GM21723 (cell line): ENCODE results near the gene RAB11FIP5.
"Not testable (repeated sequence)": the region's sequence is repeated elsewhere in the genome, so short reads cannot be mapped to it uniquely, and the experiment has no call there.

ENCODE experiments used
- ATAC-seq: cut with Tn5 transposase; IDR thresholded peaks from one replicate; pipeline ENCODE4 v1.9.1; 2021; ENCODE audit warnings: mild to moderate bottlenecking, moderate library complexity; ENCODE audit not compliant: unreplicated experiment

RAB11FIP5 gene, protein sequence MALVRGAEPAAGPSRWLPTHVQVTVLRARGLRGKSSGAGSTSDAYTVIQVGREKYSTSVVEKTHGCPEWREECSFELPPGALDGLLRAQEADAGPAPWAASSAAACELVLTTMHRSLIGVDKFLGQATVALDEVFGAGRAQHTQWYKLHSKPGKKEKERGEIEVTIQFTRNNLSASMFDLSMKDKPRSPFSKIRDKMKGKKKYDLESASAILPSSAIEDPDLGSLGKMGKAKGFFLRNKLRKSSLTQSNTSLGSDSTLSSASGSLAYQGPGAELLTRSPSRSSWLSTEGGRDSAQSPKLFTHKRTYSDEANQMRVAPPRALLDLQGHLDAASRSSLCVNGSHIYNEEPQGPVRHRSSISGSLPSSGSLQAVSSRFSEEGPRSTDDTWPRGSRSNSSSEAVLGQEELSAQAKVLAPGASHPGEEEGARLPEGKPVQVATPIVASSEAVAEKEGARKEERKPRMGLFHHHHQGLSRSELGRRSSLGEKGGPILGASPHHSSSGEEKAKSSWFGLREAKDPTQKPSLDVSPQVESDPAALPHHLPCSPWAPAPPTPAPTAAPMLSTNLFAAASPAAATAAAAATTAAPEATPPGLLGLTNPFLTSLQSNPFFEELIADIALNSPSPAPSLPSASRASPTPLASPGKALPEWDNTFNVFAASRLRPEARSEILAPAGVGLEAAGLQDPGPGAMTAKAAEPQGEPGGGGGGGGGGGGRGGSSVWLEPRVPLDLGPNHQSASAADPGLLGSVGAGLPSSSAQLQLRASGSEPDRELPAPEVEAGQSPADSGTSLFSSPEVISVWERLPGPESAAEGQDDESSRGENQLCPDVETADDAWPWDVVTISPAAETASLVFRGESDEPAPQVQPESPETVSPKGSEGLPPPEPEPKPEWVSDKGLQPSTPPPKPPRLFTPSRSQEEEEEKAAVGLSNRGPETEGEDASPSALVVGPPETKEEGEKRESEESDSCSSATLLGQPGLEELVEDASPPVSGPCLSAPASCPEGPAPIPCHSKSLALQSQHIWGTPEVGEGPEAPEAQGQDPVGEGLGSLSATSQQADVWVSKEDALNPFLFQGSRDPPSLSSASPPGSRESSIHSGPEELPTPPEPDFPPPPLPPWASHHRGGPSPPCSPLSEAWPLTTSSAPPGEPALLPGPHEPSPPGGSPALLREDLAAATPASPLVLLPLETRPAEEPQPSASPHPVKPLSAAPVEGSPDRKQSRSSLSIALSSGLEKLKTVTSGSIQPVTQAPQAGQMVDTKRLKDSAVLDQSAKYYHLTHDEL (N-terminal part only)

DNA sequence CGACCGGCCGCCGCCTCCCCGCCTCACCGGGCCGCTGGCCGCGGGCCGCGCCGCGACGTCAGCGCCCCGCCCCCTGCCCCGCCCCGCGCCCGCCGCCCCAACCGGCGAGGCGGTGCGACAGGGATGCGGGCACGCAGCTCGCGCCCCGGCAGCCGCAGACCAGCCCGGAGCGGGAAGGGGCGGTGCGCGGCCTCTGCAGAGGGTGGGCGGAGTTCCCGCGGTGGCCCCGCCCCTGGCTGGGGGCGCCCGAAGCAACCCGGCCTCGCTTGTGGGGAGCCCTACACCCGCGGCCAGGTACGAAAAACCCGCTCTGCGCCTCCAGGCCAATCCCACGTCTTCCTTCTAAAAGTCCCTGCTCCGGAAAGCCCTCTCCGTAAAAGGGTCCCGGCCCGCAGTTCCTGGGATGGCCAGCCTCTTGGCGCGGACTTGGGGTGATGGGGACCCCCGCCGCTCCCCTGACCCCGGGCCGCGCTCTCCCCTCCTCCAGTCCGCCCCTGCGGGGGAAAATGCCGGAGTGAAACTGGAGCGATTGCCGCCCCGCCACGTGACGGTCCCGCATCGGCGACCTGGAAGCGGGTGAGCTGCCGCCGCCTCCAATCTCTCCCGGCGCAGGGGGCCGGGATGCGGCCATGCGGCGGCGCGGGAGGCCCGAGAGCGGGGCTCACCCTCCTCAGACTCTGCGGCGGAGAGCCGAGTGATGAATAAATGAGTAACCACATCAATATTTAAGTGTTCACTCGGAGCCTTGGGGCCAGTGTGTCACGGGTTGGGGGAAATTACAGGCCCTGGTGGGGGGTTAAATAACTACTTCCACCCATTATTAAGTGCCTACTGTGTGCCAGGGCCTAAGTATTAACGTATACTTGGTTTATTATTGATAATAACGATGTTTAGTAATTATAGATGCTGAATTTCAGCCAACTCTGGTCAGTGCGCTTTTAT lies at the start of gene RAB11FIP5:
Gene RAB11FIP5 (minus strand): TSS at position 36 of the 942 bp plus-strand sequence. CDS start 171 bp downstream, outside the sequence.
- ATAC-seq, result peak; percentile 83

DNA sequence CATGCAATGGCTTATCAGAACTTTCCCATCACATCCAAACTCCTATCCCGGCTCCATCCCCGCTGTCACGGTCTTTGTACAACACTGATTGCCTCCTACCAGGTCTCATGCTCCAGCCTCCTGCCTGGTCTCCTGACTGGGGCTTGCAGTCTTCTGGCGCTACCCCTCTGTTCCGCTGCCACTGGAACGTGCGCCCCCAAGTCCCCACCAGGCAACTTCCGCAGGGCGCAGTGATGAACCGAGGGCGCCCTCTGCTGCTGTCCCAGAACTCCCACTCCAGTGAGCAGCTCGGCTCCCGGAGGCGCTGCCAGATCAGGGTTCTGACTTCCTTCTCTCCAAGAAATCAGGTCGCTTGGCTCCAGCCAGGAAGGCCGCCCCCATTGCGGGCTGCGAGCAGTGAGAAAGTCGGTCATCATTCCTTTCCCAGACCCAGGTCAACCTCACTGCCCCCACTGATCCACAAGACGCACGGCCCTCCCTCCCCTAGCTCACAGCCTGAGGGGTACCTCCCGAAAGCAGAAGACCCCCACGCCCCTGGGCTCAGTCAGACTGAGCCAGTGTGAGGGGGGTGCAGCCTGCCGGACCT lies 43.9 kb upstream of the RAB11FIP5 start:
- no peak for ATAC-seq

DNA sequence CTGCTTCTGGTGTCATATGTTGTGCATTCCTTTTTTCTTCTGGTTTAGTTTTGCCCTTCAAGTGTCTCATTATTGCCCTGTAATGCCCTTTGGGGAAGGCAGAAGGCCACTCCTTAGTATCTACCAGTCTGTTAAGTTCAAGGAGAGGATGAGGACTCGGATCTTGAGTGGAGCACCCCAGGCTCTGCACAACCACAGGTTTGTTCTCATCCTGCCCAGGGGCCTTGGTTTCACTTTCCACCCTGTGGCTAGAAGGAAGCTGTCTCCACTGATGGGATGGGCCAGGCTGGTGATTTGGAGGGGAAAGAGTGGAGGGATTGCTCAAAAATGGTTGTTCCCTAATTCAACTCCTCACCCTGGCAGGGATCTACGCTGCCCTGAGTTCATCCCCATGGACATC lies 30.2 kb upstream of the RAB11FIP5 start:
- no peak for ATAC-seq

DNA sequence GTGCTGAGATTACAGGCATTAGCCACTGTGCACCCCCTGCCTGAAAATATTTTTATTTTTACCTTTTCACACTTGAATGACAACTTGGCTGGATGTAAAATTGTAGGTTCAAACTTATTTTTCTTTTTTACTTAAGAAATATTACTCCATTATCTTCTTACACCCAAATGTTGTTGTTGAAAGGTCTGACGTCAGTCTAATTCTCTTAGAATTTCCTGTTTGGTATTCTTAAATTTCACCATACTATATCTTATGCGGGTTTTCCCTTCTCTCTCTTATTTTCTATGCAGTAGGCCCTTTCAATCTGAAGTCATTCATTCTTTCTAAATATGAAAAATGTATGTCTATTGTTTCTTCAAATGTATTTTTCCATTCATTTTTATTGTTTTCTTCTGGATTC lies 29.1 kb upstream of the RAB11FIP5 start:
- ATAC-seq, result no peak

DNA sequence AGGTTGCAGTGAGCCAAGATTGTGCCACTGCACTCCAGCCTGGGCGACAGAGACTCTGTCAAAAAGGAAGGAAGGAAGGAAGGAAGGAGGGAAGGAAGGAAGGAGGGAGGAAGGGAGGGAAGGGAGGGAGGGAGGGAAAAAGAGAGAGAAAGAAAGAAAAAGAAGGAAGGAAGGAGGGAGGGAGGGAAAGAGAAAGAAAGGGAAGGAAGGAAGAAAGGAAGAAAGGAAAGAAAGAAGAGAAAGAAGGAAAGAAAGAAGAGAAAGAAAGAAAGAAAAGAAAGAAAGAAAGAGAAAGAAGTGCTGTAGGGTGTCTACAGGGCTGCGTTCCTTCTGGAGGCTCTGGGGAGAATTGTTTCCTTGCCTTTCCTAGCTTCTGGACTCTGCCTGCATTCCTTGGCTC lies 22.5 kb upstream of the RAB11FIP5 start:
- ATAC-seq, result no peak

DNA sequence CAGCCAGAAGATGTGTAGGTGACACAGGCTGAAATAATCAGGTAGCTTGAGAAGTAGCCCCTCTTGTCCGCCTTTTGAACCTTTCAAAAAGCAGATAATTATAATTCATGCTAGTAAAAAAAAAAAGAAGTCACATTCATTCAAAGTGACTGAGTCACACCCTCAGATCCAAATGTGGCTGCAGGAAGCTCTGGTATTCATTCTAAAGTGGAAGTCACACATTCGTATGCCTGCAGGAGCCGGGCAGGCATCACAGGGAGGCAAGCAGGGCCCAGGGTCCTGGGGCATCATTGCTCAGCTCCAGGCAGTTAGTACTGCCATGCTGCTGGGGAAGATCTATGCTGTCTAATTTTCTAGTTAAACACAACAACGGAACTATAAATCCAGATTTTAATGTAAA lies 21.7 kb upstream of the RAB11FIP5 start:
- ATAC-seq, result no peak

DNA sequence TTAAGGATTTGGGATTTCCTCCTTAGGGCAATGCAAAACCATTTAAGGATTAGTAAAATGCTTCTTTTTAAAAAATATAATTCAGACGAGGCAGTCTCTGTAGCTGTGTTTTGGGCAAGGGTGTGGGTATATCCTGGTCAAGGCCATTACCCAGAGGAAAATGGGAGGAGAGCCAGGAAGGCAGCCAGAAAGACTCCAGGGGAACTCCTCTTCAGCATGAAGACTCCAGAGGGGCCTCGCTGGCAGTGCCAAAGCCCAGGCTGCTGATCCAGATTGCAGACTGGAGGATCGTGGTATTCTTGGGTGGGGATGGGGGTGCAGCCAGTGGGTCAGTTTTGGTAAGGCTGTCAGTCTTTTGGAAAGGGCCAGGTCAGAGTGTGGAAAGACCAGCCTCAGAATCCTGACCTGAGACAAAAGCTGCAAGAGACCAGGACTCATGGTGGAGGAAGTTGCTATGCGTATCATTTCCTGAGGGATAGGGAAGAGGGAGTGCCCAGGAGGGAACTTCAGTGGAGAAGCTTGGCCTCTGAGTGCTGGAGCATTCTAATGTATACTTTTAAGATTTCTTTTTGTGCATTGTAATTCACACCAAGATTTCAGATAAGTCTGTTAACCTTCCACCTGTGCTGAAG lies 20.9 kb upstream of the RAB11FIP5 start:
- no peak for ATAC-seq

DNA sequence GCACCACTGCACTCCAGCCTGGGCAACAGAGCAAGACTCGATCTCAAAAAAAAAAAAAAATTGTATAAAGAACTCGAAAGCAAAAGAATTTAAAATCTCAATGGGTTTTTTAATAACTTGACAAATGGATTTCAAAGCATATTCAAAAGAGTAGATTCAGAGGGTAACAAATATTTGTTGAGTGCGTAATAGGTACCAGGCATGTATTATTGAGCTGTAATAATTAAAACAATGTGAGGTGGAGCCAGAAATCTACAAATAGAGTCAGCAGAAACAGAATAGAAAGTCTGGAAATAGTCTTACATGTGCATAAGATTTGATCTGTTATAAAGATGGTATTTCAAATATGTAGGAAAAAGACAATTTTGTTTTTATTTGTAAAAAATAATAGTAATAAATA lies 19.1 kb upstream of the RAB11FIP5 start:
- ATAC-seq, result no peak

DNA sequence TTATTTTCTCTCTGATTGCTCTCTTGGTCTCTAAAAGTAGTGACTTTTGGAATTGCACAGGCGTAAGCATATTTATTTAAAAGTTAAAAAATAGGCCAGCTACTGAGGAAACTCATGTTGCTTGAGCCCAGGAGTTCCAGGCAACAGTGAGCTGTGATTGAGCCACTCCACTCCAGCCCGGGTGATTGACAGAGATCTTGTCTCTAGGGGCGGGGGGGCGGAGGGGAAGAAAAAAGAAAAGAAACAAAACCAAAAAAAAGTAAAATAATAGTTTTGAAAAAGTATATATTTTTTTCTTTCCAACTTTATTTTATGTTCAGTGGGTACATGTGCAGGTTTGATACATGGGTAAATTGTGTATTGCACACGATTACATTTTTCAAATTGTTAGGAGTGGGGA lies 18.0 kb upstream of the RAB11FIP5 start:
- ATAC-seq, result no peak

DNA sequence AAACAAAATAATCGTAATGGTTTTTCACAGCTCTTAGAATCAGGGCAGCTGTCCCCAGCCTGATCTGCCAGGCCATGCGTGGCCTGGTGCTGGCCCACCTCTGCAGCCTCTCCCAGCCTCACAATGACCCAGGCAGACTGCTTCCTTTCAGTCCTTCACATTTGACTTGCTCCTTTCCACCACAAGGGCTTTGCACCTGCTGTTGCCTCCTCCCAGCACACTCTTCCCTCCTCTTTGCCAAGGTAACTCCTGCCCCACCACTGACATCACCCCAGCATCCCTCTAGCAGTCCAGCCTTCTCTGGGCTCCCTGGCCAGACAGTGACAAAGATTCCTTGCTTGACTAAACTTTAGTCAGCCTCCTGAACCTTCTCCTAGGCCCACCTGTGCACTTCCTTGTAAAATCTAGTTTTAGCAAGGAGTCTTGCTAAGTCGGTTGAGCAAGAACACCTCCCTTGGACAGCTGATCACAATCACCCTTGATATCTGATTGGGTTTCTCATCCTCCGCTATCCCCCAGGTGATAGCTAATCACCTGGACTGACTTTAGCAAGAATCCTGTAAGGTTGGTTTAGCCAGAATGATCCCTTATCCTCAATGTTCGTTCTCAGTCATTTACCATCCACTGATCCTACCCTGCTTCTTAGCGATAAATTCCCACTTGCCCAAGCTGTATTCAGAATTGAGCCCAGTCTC lies 16.2 kb upstream of the RAB11FIP5 start:
- no peak for ATAC-seq

DNA sequence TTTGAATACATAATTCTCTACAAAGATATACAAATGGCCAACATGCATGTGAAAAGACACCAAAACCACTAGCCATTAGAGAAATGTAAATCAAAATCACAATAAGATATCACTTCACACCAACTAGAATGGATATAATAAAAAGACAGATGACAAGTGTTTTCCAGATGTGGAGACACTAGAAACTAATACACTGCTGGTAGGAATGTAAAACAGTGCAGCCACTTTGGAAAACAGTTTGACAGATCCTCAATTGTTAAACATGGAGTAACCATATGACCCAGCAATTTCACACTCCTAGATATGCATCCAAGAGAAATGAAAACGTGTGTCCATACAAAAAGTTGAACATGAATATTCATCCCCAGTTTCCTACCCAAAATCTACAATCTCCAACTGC lies 9.8 kb upstream of the RAB11FIP5 start:
- no peak for ATAC-seq

DNA sequence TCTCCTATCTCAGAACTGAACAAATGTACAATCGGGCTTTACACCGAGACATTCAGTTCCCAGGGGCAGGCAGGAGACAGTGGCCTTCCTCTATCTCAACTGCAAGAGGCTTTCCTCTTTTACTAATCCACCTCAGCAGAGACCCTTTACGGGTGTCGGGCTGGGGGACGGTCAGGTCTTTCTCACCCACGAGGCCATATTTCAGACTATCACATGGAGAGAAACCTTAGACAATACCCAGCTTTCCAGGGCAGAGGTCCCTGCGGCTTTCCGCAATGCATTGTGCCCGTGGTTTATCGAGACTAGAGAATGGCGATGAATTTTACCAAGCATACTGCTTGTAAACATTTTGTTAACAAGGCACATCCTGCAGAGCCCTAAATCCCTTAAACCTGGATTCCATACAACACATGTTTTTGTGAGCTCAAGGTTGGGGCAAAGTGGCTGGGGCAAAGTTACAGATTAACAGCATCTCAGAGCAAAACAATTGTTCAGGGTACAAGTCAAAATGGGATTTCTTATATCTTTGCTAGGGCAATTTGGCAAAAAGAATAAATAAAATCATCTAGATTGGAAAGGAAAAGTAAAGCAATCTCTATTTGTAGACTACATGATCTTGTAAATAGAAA lies 7.0 kb upstream of the RAB11FIP5 start:
- not testable (repeated sequence) for ATAC-seq

DNA sequence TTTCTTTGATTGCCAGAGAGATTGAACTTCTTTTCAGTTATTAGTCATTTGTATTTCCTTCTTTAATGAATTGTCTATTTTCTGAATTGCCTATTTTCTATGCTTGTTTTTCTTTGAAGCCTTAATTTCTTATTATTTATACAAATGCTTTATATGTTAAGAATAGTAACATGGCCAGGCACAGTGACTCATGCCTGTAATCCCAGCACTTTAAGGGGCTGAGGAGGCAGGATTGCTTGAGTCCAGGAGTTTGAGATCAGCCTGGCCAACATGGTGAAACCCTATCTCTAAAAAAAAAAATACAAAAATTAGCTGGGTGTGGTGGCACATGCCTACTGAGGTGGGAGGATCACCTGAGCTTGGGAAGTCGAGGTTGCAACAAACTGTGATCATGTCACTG lies 4.7 kb upstream of the RAB11FIP5 start:
- ATAC-seq, result no peak

DNA sequence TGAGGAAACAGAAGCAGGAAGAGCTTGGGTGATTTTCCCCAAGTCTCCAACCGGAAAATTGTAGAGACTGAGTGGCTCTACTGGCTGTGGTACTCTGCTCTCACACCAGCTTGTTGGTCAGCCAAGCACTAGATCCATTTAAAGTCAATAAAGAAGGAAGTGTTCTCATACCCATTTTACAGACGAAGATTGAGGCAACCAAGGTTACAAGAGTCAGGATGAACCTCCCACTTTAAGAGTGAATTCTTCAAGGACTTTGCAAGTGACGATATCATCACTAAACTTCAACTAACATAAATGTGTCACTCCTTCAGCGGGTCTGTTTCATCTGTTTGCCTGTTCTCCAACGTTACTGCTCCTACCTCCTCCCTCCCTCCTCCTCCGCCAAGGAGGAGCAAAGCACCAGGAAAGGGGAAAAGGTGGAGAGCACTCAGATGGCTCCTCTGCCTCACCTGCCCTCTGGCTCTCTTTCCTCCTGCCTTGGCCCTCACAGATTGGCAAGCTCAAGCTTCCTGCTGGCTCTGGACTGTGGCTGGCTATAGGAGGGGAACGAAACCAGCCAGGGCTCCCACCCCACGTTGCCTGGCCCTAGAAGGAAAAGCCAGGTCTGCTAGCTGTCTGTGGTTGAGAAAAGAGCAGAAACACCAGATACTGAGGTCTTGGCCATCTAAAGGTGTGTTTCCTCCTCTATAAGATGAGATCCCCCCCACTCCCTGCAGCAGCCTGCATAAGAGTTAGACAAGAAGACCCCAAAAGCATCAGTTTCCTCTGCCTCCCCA lies 3.6 kb upstream of the RAB11FIP5 start:
- ATAC-seq, result no peak

DNA sequence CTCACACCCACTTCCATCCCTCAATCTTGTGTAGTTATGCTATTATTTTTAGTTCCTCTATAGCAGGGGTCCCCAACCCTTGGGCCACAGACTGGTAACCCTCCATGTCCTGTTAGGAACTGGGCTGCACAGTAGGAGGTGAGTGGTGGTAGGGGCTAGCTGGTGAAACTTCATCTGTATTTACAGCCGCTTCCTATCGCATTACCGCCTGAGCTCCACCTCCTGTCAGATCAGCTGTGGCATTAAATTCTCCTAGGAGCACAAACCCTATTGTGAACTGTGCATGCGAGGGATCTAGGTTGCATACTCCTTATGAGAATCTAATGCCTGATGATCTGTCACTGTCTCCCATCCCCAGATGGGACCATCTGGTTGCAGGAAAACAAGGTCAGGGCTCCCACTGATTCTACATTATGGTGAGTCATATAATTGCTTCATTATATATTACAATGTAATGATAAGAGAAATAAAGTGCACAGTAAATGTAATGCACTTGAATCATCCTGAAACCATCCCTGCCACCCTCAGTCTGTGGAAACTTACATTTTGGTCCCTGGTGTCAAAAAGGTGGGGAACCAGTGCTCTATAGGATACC lies 1.6 kb upstream of the RAB11FIP5 start:
- ATAC-seq, result no peak

DNA sequence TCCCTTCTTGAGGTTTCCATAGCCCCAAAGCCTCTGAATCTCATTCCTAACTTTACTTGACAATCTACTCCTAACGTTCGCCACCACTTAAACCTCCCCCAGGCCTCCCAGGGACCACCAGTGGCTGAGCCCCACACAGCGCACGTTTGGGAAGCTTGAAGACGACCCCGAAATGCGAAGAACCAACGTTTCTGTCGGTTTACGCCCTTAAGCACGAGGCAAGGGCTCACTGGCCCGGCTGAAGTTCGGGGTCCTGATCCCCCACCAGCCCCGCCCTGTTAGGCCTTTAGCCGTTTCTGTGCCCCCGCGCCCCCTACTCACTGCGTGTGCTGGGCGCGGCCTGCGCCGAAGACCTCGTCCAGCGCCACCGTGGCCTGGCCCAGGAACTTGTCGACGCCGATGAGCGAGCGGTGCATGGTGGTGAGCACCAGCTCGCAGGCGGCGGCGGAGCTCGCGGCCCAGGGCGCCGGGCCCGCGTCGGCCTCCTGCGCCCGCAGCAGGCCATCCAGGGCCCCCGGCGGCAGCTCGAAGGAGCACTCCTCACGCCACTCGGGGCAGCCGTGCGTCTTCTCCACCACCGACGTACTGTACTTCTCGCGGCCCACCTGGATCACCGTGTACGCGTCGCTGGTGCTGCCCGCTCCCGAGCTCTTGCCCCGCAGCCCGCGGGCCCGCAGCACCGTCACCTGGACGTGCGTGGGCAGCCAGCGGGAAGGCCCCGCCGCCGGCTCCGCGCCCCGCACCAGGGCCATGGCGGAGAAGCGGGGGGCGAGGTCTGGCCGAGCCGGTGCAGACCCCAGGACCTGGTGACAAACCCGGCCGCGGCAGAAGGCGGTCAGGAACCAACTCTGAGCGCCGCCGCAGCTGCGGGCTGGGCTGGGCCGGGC lies 479 bp downstream of the RAB11FIP5 start:
- peak; percentile 21 for ATAC-seq
